Activated CD8-positive, alpha-beta memory T cell treated with anti-CD3 and anti-CD28 coated beads for 48 hours (primary cell): ENCODE data around the gene RBSN.

Experiments used
- DNase-seq, 3 experiments: peaks; one replicate each; pipeline ENCODE4 v3.0.0-alpha.2; 2020; ENCODE audit warnings: low read depth in 2 of 3, low spot score in 2 of 3

The RBSN gene

GRCh38 chr3:15099364-15100098 lies 583 bp upstream of the RBSN start:
- no peak for DNase-seq

- DNase-seq: peak; percentile 37 to 47 (median 41)
Observed at GRCh38 chr3:15097891-15098290, 1.1 kb downstream of the RBSN start.

- no peak for DNase-seq
Observed at GRCh38 chr3:15096046-15096445, 2.9 kb downstream of the RBSN start.

- no peak for DNase-seq
Observed at GRCh38 chr3:15094187-15094875, 4.6 kb downstream of the RBSN start.

GRCh38 chr3:15092686-15093085 lies 6.3 kb downstream of the RBSN start:
- no peak for DNase-seq

GRCh38 chr3:15091575-15091974 lies 7.4 kb downstream of the RBSN start:
- DNase-seq: no peak

- DNase-seq: no peak
Observed at GRCh38 chr3:15089201-15089600, 9.7 kb downstream of the RBSN start.

- no peak for DNase-seq
Observed at GRCh38 chr3:15086699-15087098, 12.2 kb downstream of the RBSN start.

- DNase-seq: no peak
Observed at GRCh38 chr3:15086263-15086662, 12.7 kb downstream of the RBSN start.

GRCh38 chr3:15083252-15083651 lies 15.7 kb downstream of the RBSN start:
- DNase-seq: no peak

- no peak for DNase-seq
Observed at GRCh38 chr3:15081960-15082664, 16.8 kb downstream of the RBSN start.

- DNase-seq: no peak
Observed at GRCh38 chr3:15079091-15079490, 19.9 kb downstream of the RBSN start.

- DNase-seq: no peak
Observed at GRCh38 chr3:15074500-15074899, 24.4 kb downstream of the RBSN start.

GRCh38 chr3:15071699-15072098 lies 27.2 kb downstream of the RBSN start:
- no peak for DNase-seq

- DNase-seq: no peak
Observed at GRCh38 chr3:15069441-15069840, 29.5 kb downstream of the RBSN start.

- DNase-seq: no peak
Observed at GRCh38 chr3:15066467-15066866, 32.5 kb downstream of the RBSN start.

GRCh38 chr3:15065550-15066007 lies 33.4 kb downstream of the RBSN start:
- DNase-seq: no peak

GRCh38 chr3:15064835-15065549 lies 34.0 kb downstream of the RBSN start, which contains the start of gene MRPS25:
TSS of gene MRPS25 (minus strand) at chr3:15065315. CDS start at chr3:15065194, 121 bp downstream.
- DNase-seq: peak; percentile 66 to 82 (median 76)

- DNase-seq: no peak
Observed at GRCh38 chr3:15064299-15064834, 34.6 kb downstream of the RBSN start.

- no peak for DNase-seq
Observed at GRCh38 chr3:15063656-15064286, 35.2 kb downstream of the RBSN start.
